ENCODE data around the gene CHST7.
A peak's percentile ranks its signal among the peaks of the same experiment; 100 is the strongest.
"Not testable (repeated sequence)": the region's sequence is repeated elsewhere in the genome, so short reads cannot be mapped to it uniquely, and the experiment has no call there.

The CHST7 gene

GRCh38 chrX:46573331-46573891 is at the start of gene CHST7:
Gene CHST7, plus strand, starts transcription at chrX:46573765. Its CDS starts 167 bp downstream, at chrX:46573932.
- DNase-seq: peak; percentile 52

- DNase-seq: not testable (repeated sequence)
Observed at GRCh38 chrX:46528640-46529039, 44.9 kb upstream of the CHST7 start.

DNA sequence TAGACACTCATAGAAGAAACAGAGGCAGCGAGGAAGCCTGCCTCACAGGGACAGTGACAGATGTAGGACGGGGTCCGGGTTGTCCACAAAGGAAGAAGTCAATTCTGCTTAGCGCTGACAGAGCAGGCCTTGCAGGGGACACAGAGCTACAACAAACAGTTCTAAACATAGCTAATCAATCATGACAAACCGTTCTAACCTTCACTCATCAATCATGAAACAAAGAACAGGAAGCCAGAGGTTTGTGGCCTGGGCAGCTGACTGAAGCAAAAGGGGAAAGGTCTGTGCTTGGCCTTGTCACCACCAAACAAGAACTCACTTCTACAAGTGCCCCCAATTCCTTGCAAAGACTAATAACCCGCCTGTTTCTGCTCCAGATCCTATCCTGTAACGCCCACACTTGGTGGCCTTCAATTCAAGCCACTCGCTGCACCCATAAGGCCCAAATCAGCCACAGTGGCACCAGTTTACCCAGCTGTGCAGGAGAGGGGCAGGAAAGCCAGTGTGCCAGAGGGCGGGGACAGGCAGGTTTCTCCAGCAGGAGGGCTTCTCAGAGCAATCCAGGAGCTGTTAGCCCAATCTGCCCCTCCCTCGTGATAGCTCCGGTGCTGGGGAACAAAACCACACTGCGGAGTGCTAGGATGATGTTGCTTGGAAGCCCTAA is 43.7 kb upstream of the CHST7 start:
- DNase-seq: not testable (repeated sequence)

GRCh38 chrX:46530404-46530908 is 43.1 kb upstream of the CHST7 start:
- not testable (repeated sequence) for DNase-seq

DNA sequence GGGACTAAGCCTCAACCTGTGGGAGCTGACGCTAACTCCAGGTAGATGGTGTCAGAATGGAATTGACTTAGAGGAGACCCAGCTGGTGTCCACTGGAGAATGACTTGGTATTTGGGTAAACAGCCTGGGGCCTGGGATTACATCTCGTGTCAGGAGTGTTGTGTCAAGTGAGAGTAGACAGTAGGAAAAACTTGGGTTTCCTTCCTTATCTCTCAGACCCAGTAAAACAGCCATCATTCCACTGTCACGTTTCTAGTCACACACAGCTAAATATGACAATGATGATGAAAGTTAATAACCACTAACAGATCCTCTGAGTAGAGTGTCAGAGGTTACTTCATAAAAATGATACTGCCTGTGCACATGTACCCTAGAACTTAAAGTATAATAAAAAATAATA is 42.1 kb upstream of the CHST7 start:
- DNase-seq: no peak

GRCh38 chrX:46543441-46543840 is 30.1 kb upstream of the CHST7 start:
- no peak for DNase-seq

- not testable (repeated sequence) for DNase-seq
Observed at GRCh38 chrX:46544527-46544926, 29.0 kb upstream of the CHST7 start.

GRCh38 chrX:46545111-46546005 is 28.2 kb upstream of the CHST7 start, which contains the start of gene ZNF674:
Gene ZNF674, minus strand, starts transcription at chrX:46545421. Its CDS starts 3,334 bp downstream, at chrX:46542087.
- peak; percentile 90 for DNase-seq

GRCh38 chrX:46547857-46548256 is 25.7 kb upstream of the CHST7 start:
- DNase-seq: no peak

GRCh38 chrX:46549914-46550313 is 23.7 kb upstream of the CHST7 start:
- no peak for DNase-seq

DNA sequence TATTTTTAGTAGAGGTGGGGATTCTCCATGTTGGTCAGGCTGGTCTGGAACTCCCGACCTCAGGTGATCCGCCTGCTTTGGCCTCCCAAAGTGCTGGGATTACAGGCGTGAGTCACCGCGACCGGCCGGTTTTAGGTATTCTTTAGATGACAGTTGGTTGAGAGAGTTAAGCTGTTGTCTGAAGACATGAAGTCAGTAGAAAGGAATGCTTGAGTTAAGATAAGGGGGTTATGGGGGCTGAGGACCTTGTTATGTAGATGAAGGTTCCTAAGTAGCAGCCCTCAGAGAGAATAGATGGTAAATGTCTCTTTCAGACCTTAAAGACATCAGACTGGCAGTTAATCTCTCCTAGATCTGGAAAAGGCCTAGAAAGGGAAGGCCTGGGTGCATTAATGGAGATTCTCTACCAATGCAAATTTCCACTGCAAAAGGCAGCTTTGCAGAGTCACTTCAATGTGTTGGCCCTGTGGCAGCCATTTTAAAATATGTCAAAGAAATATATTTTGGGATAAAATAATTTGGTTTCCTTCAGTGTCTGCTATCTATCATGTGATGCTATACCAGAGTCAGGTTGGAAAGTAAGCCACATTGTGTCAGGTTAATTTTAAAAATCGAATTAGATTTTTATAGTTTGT is 22.0 kb upstream of the CHST7 start:
- no peak for DNase-seq

DNA sequence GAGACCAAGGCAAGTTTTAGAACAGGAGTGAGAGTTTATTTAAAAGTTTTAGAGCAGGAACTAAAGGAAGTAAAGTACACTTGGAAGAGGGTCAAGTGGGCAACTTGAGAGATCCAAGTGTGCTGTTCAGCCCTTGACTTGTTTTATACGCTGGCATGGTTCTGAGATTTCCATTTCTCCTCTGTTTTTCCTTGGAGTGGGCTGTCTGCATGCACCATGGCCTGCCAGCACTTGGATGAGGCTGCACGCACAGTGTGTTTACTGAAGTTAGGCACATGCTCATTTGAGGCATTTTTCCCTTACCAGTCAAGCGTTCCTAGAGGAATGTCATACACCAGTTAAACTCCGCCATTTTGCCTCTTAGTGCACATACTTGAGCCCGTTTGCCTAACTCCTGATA is 19.6 kb upstream of the CHST7 start:
- no peak for DNase-seq

DNA sequence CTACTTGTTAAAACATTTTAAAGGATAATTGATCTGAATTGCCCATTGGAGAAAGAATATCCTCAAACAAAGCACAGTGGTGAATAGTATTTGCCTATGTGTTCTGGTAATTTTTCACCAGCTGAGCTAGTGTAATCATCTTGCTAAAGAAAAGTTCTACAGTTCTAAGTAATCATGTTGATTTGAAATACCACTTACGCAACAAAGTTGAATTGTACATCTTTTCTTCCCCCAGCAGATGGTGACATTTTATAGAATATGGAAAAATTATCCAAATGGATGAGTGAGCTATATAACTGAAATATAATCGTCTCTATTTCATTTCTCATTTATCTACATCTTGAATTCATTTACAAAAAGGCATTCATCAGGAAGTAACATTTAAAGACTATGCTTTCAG is 18.6 kb upstream of the CHST7 start:
- DNase-seq: no peak

GRCh38 chrX:46559062-46559461 is 14.5 kb upstream of the CHST7 start:
- no peak for DNase-seq

DNA sequence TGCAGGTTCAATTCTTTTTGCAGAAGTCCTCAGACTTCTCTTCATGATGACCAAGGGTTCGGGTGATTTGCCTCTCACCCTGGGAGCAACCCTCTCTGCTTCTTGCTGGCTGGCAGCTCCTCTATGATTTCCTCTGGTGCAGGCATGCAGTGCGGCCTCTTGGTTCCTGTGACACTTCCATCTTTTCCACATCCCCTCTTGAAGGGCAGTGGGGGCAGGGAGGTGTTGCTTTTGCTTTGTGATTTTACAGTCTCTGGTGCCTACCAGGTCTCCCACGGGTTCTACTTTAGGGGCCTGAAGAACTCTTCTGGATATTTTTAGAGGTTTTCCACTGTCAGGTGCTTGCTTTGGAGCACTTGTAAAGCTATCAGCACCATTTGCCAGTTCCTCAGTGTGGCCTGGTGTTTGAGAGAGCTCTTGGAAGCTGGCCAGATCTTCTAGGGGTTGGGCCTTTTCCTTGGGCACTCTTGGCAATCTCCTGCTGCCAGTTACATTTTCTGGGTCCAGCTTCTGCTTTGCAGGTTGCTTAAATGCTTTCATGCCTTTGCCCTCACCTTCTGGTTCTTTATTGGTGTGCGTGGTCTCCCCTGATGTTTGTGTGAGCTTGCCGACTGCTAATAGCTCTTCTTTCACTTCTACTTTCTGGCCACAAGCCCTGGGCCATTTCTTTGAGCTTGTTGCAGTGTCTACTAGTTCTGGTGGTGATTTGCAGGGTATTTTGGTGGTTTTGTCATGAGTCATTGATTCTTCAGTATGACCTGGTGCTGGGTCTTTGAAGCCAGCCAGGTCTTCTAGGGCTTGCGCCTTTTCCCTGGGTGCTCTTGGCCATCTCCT is 11.5 kb upstream of the CHST7 start:
- no peak for DNase-seq

GRCh38 chrX:46567388-46567787 is 6.2 kb upstream of the CHST7 start:
- DNase-seq: no peak

- no peak for DNase-seq
Observed at GRCh38 chrX:46569621-46570020, 3.9 kb upstream of the CHST7 start.

DNA sequence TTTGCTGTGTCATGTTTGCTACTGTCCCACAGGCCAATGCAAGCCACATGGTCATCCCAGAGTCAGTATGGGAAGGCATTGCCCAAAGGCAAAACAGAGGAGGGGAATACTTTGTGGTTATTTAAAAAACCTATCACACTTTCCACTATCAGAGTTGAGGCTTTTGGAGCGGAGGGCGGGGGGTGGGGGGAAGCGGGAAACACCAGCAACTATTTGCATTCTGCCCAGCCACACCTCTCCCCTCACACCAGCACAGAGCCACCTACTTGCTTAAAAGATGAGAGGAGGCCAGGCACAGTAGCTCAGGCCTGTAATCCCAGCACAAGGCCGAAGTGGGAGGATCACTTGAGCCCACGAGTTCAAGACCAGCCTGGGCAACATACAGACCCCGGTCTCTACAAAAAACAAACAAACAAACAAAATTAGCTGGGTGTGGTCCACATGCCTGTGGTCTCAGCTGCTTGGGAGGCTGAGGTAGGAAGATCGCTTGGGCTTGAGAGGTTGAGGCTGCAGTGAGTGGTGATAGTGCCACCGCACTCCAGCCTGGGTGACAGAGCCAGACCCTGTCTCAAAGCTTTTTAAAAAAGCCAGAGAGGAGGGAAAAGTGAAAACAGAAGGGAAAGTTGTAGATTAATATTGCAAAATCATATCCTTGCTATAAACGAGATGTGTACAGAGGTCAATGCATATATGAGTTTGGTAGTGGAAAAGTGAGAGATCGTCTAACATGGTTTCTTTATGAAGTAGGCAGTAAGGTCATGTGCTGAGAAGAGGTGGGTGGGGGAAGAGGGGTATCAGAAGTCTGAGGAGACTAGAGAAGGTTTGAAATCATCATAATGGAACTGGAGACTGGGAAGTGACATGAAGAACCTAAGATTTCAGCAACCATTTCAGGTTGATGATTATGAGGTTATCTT is 1.9 kb upstream of the CHST7 start:
- no peak for DNase-seq

DNA sequence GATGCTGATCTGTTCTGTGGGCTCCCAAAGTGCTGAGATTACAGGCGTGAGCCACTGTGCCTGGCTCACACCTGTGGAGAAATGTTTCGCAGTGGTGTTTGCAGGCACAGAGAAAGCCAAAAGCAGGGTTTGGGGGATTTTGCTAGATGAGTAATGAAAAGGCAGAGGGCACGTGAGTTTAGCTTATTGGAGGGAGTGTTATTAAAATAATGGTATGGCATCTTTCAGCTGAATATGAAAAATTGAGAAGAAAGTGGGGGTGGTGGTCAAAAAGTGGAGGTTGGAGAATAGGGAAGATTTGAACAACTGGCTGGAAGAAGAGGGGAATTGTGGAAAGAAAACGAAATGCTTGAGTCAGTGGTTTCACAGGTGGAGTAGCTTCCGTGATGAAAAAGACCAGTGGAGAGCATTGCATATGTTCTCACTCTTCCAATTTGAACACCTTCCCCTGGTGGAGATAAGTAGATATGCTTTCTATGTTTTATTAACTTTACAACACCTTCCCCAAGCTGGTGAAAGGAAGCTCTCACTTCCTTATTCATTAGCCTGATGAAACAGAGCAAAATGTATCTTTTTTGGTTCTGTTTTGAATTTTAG is 1.1 kb upstream of the CHST7 start:
- no peak for DNase-seq

Data from left hindlimb (tissue), 1 donor.